Kidney epithelial cell (primary cell): ENCODE results near the gene SPIRE2. TPM values are rescaled to one million over a fixed set of nuclear protein-coding genes. Genes with fewer than 3 reads are reported as not detected.
"Not testable (repeated sequence)": the region's sequence is repeated elsewhere in the genome, so short reads cannot be mapped to it uniquely, and the experiment has no call there.

Experiments used
- DNase-seq: peaks from one replicate; pipeline ENCODE4 v3.0.0-alpha.2; 2010; ENCODE audit warnings: low read depth
- H3K27me3 ChIP-seq: 2 replicates; pipeline ENCODE4 v1.6.0; 2011; ENCODE audit warnings: low read length; ENCODE audit not compliant: control insufficient read depth, insufficient read depth
- H3K36me3 ChIP-seq: 2 replicates; pipeline ENCODE4 v1.5.1; 2011; ENCODE audit warnings: low read length; ENCODE audit not compliant: control insufficient read depth, insufficient read depth
- H3K4me3 ChIP-seq: 2 replicates; pipeline ENCODE4 v1.5.1; 2011; ENCODE audit warnings: low read depth, mild to moderate bottlenecking, control low read depth, low read length
- CTCF ChIP-seq: IDR thresholded peaks from 2 replicates; pipeline ENCODE4 v1.5.1; 2011; ENCODE audit warnings: mild to moderate bottlenecking, moderate library complexity, low read length, control low read depth, inconsistent platforms; ENCODE audit not compliant: insufficient read depth, poor library complexity, severe bottlenecking
- total RNA-seq: library from RNA; depleted of rRNA; stranded (reverse); fragments of >200 nt; gene quantifications from 2 replicates; pipeline ENCODE4 v1.2.3, GENCODE V29; 2015

SPIRE2 gene
- total RNA-seq, 1 donor from 2014 or later, result 1.4 TPM

- no peaks in the 10 kb centered on the region for H3K27me3 ChIP-seq
- DNase-seq, result no peak
These were observed 684 bp upstream of the SPIRE2 start for GRCh38 chr16:89827383-89828198.

GRCh38 chr16:89828870-89829629 is 775 bp downstream of the SPIRE2 start:
- H3K36me3 ChIP-seq, result no peaks in the 10 kb centered on the region
- H3K27me3 ChIP-seq, result no peaks in the 10 kb centered on the region
- peak overlapping the region; percentile 44 for H3K4me3 ChIP-seq
- no peak for DNase-seq
- no peak for TF ChIP-seq CTCF

More at GRCh38 chr16:89827383-89828198, 684 bp upstream of the SPIRE2 start:
- TF ChIP-seq CTCF, result no peak
- Histone ChIP-seq H3K4me3 (peak overlapping the region; percentile 48), H3K36me3 (no peaks in the 10 kb centered on the region)

GRCh38 chr16:89829630-89830437 is 1.6 kb downstream of the SPIRE2 start:
- H3K27me3 ChIP-seq, result no peaks in the 10 kb centered on the region
- no peak for TF ChIP-seq CTCF
- no peak overlapping the region for H3K4me3 ChIP-seq
- no peak for DNase-seq
- no peaks in the 10 kb centered on the region for H3K36me3 ChIP-seq

GRCh38 chr16:89831810-89832328 is 3.6 kb downstream of the SPIRE2 start:
- no peak for TF ChIP-seq CTCF
- Histone ChIP-seq H3K36me3 (no peaks in the 10 kb centered on the region), H3K27me3 (no peaks in the 10 kb centered on the region), H3K4me3 (no peak overlapping the region)
- no peak for DNase-seq

GRCh38 chr16:89833664-89834363 is 5.5 kb downstream of the SPIRE2 start:
- H3K4me3 ChIP-seq, H3K36me3 ChIP-seq, DNase-seq, H3K27me3 ChIP-seq: not testable (repeated sequence)

GRCh38 chr16:89834813-89835363 is 6.6 kb downstream of the SPIRE2 start:
- not testable (repeated sequence) for H3K36me3 ChIP-seq, H3K4me3 ChIP-seq, H3K27me3 ChIP-seq, DNase-seq

- not testable (repeated sequence) for H3K36me3 ChIP-seq, H3K27me3 ChIP-seq, DNase-seq, H3K4me3 ChIP-seq
These were observed 8.2 kb downstream of the SPIRE2 start for GRCh38 chr16:89836484-89836883.
